HL-60 (cell line): ENCODE results near the gene ARMC2.

Source experiments
- DNase-seq, 2 experiments: peaks; one replicate each; pipeline ENCODE4 v3.0.0-alpha.2; 2010 to 2020; ENCODE audit warnings: low read depth in 1 of 2, low spot score in 1 of 2
- H3K27ac ChIP-seq: fragments of 250-450 bp; sonication (Bioruptor Pico); replicated peaks from 2 replicates; pipeline ENCODE4 v1.5.1; 2020; ENCODE audit warnings: mild to moderate bottlenecking, moderate library complexity
- H3K27me3 ChIP-seq: fragments of 250-450 bp; sonication (Bioruptor Pico); 2 replicates; pipeline ENCODE4 v1.5.1; 2021; ENCODE audit warnings: mild to moderate bottlenecking, moderate library complexity; ENCODE audit not compliant: insufficient read depth, poor library complexity, severe bottlenecking
- H3K4me3 ChIP-seq: replicated peaks from 2 replicates; pipeline ENCODE4 v1.5.1; 2011; ENCODE audit warnings: mild to moderate bottlenecking, control low read depth, low read length; ENCODE audit not compliant: insufficient read depth
- CTCF ChIP-seq: IDR thresholded peaks from one replicate; pipeline ENCODE4 v1.5.1; 2011; ENCODE audit warnings: low read length, control low read depth, inconsistent platforms; ENCODE audit not compliant: insufficient read depth
- GABPA ChIP-seq: IDR thresholded peaks from 2 replicates; pipeline ENCODE4 v1.6.1; 2012; ENCODE audit warnings: low read depth
- POLR2AphosphoS5 ChIP-seq: IDR thresholded peaks from 2 replicates; pipeline ENCODE4 v1.6.1; 2012; ENCODE audit warnings: low read depth
- REST ChIP-seq: IDR thresholded peaks from 2 replicates; pipeline ENCODE4 v1.6.1; 2012; ENCODE audit warnings: low read depth; ENCODE audit not compliant: insufficient replicate concordance
- SPI1 ChIP-seq: IDR thresholded peaks from 2 replicates; pipeline ENCODE4 v1.6.1; 2012; ENCODE audit warnings: low read depth, mild to moderate bottlenecking, borderline replicate concordance

Gene ARMC2

DNA sequence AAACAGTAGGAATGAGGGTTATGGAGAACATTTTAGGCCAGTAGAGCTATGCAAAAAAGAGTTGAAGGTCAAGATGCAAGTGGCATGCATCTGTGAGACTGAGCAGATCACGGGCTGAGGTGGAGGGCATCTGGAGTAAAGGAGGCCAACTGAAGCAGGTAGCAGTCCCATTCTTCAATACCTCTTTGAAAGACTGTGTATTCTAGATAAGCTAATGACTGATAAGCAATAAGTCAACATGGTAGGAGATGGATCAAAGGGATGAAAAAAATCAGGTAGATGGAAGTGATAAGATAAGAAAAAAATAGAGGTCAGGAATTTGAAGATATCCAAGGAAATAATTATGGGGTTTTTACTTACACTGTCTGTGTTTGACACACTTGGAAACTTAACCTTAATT lies 55.6 kb downstream of the ARMC2 start:
- no peaks in the 10 kb centered on the region for H3K27me3 ChIP-seq
- no peak for DNase-seq
- no peak overlapping the region for H3K4me3 ChIP-seq
- no peak for TF ChIP-seq GABPA
- no peak for TF ChIP-seq CTCF
- TF ChIP-seq POLR2AphosphoS5, result no peak
- no peak for TF ChIP-seq REST
- TF ChIP-seq SPI1, result no peak
- H3K27ac ChIP-seq, result no peak overlapping the region

- TF ChIP-seq REST, result no peak
- TF ChIP-seq POLR2AphosphoS5, result no peak
- no peak for TF ChIP-seq GABPA
- no peak for TF ChIP-seq CTCF
- no peak for TF ChIP-seq SPI1
Measured at GRCh38 chr6:108904741-108905140, 56.5 kb downstream of the ARMC2 start.

DNA sequence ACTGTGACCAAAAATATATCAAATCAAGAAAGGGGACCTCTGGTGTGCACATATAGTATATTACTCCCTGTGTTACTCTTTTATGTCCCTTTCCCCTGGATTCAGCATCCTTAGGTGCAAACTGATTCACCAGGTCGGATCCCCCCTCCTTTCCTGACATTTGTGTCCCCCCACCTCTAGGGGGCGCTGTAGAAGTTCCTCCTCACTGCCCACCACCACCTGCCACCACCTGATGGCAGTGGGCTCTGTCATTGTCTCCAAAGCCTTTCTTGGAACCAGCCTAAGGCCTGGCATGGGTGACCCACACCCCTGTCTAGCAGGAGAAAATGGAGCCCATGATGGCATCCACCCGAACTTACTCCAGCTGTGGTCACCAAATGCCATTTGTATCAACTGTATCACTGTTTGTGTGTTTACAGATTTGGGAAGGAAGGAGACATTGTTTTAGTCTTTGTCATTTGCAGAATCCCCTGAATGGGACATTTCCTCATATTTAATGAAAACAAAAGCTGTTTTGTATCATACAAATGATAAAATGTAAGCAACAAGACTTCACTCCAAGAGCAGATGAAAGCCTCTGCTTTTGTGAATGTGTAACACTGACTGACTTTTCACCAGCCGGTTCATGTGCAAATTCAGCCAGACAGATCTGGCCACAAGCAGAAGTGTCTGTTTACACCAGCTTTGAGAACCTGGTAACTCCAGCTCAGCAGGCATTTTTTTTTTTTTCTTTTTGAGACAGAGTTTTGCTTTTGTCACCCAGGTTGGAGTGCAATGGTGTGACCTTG lies 66.2 kb downstream of the ARMC2 start:
- H3K4me3 ChIP-seq, result no peak overlapping the region
- no peak for TF ChIP-seq SPI1
- TF ChIP-seq CTCF, result no peak
- TF ChIP-seq POLR2AphosphoS5, result no peak
- no peak for TF ChIP-seq REST
- TF ChIP-seq GABPA, result no peak
- no peaks in the 10 kb centered on the region for H3K27me3 ChIP-seq
- peak in 1 of 2 experiments; percentile 26 for DNase-seq
- H3K27ac ChIP-seq, result no peak overlapping the region

More at GRCh38 chr6:108904741-108905140, 56.5 kb downstream of the ARMC2 start:
- H3K27ac ChIP-seq, result no peak overlapping the region
- no peak overlapping the region for H3K4me3 ChIP-seq
- no peaks in the 10 kb centered on the region for H3K27me3 ChIP-seq
- no peak for DNase-seq
